ENCODE data around the gene ZNF675. TPM values are rescaled to one million over a fixed set of nuclear protein-coding genes. Genes with fewer than 3 reads are reported as not detected.
"Not testable (repeated sequence)": the region's sequence is repeated elsewhere in the genome, so short reads cannot be mapped to it uniquely, and the experiment has no call there.

The ZNF675 gene
- 9.6 TPM for total RNA-seq

GRCh38 chr19:23686621-23687423 lies at the start of gene ZNF675:
Gene ZNF675 (minus strand): TSS chr19:23687212. CDS start chr19:23687033, 179 bp downstream.
- intact Hi-C loops (cut with DNase I) = no loop called here
- DNase-seq (ENCODE audit: extremely low spot score in 2 of 2) = peak in 1 of 2 donors; percentile 95
- Histone ChIP-seq H3K27me3 (no peaks in the 10 kb centered on the region), H3K4me3 (peak within 1 kb of the TSS; percentile 64 to 67), H3K4me1 (peaks cover 9% of the 10 kb centered on the region), H3K27ac (peak within 1 kb of the TSS; percentile 85), H3K36me3 (no peaks in the 10 kb centered on the region), H3K9me3 (no peaks in the 10 kb centered on the region)
- peak; percentile 12 to 76 for TF ChIP-seq POLR2AphosphoS5 (IDR thresholded peaks at IDR 0.05; ENCODE audit: insufficient read depth in 1 of 2, low read depth in 1 of 2)
- no peak for TF ChIP-seq POLR2A (IDR thresholded peaks at IDR 0.05)

- H3K9me3 ChIP-seq; H3K27ac ChIP-seq; H3K36me3 ChIP-seq; H3K4me3 ChIP-seq; H3K27me3 ChIP-seq; DNase-seq (ENCODE audit: extremely low spot score in 2 of 2); intact Hi-C loops (cut with DNase I); H3K4me1 ChIP-seq: not testable (repeated sequence)
Observed at GRCh38 chr19:23730729-23731465, 43.9 kb upstream of the ZNF675 start.

- H3K36me3 ChIP-seq; H3K27ac ChIP-seq; H3K27me3 ChIP-seq; intact Hi-C loops (cut with DNase I); H3K9me3 ChIP-seq; H3K4me1 ChIP-seq; H3K4me3 ChIP-seq; DNase-seq (ENCODE audit: extremely low spot score in 2 of 2): not testable (repeated sequence)
Observed at GRCh38 chr19:23724161-23724560, 37.1 kb upstream of the ZNF675 start.

- Histone ChIP-seq H3K4me1 (no peaks in the 10 kb centered on the region), H3K9me3 (no peaks in the 10 kb centered on the region), H3K27me3 (no peaks in the 10 kb centered on the region), H3K4me3 (no peak overlapping the region), H3K27ac (no peak overlapping the region), H3K36me3 (no peaks in the 10 kb centered on the region)
- intact Hi-C loops (cut with DNase I) = no loop called here
- DNase-seq (ENCODE audit: extremely low spot score in 2 of 2) = no peak
- TF ChIP-seq CTCF (IDR thresholded peaks at IDR 0.05) = no peak
- TF ChIP-seq POLR2AphosphoS5 (IDR thresholded peaks at IDR 0.05; ENCODE audit: insufficient read depth in 1 of 2, low read depth in 1 of 2) = no peak
- TF ChIP-seq POLR2A (IDR thresholded peaks at IDR 0.05) = no peak
Observed at GRCh38 chr19:23718802-23719201, 31.8 kb upstream of the ZNF675 start.

- intact Hi-C loops (cut with DNase I) = no loop called here
- no peak overlapping the region for H3K4me3 ChIP-seq
- no peak for TF ChIP-seq POLR2A (IDR thresholded peaks at IDR 0.05)
Observed at GRCh38 chr19:23716792-23717191, 29.8 kb upstream of the ZNF675 start.

GRCh38 chr19:23709347-23709746 lies 22.3 kb upstream of the ZNF675 start:
- H3K27ac ChIP-seq = no peak overlapping the region
- no peaks in the 10 kb centered on the region for H3K27me3 ChIP-seq
- DNase-seq (ENCODE audit: extremely low spot score in 2 of 2) = no peak
- H3K4me1 ChIP-seq = no peaks in the 10 kb centered on the region
- TF ChIP-seq POLR2A (IDR thresholded peaks at IDR 0.05) (no peak), CTCF (IDR thresholded peaks at IDR 0.05) (no peak), POLR2AphosphoS5 (IDR thresholded peaks at IDR 0.05; ENCODE audit: insufficient read depth in 1 of 2, low read depth in 1 of 2) (no peak)
- H3K9me3 ChIP-seq = no peaks in the 10 kb centered on the region
- no peak overlapping the region for H3K4me3 ChIP-seq
- H3K36me3 ChIP-seq = no peaks in the 10 kb centered on the region
- intact Hi-C loops (cut with DNase I) = no loop called here

More at GRCh38 chr19:23716792-23717191, 29.8 kb upstream of the ZNF675 start:
- Histone ChIP-seq H3K4me1 (no peaks in the 10 kb centered on the region), H3K36me3 (no peaks in the 10 kb centered on the region), H3K27me3 (no peaks in the 10 kb centered on the region), H3K27ac (no peak overlapping the region), H3K9me3 (no peaks in the 10 kb centered on the region)
- no peak for DNase-seq (ENCODE audit: extremely low spot score in 2 of 2)

GRCh38 chr19:23706657-23707056 lies 19.6 kb upstream of the ZNF675 start:
- no peak for DNase-seq (ENCODE audit: extremely low spot score in 2 of 2)
- no peak for TF ChIP-seq CTCF (IDR thresholded peaks at IDR 0.05)

More at GRCh38 chr19:23706657-23707056, 19.6 kb upstream of the ZNF675 start:
- no peaks in the 10 kb centered on the region for H3K4me1 ChIP-seq
- H3K4me3 ChIP-seq = no peak overlapping the region
- intact Hi-C loops (cut with DNase I) = no loop called here
- H3K36me3 ChIP-seq = no peaks in the 10 kb centered on the region
- H3K9me3 ChIP-seq = no peaks in the 10 kb centered on the region
- no peak overlapping the region for H3K27ac ChIP-seq
- H3K27me3 ChIP-seq = no peaks in the 10 kb centered on the region

Measured in vagina (tissue), 2 donors.